Endothelial cell of umbilical vein (primary cell): ENCODE results near the gene GPR42.

ENCODE experiments used
- EZH2 ChIP-seq: IDR thresholded peaks from 2 replicates; pipeline ENCODE4 v1.6.1; 2012; ENCODE audit warnings: borderline replicate concordance, low read depth, mild to moderate bottlenecking, moderate library complexity, low read length, inconsistent platforms; ENCODE audit not compliant: severe bottlenecking
- JUN ChIP-seq: IDR thresholded peaks from 2 replicates; pipeline ENCODE4 v1.6.1; 2011; ENCODE audit warnings: borderline replicate concordance, low read depth; ENCODE audit not compliant: insufficient read length, insufficient read depth
- MAX ChIP-seq: IDR thresholded peaks from 2 replicates; pipeline ENCODE4 v1.6.1; 2011; ENCODE audit not compliant: insufficient read depth, insufficient read length
- POLR2A ChIP-seq: IDR thresholded peaks from 2 replicates; pipeline ENCODE4 v1.6.1; 2012; ENCODE audit warnings: low read depth, mild to moderate bottlenecking, control low read depth, low read length
- POLR2AphosphoS5 ChIP-seq: IDR thresholded peaks from 2 replicates; pipeline ENCODE4 v1.6.1; 2012; ENCODE audit warnings: low read depth, mild to moderate bottlenecking, control low read depth, low read length, moderate library complexity; ENCODE audit not compliant: insufficient read depth
- TF ChIP-seq, protein P1 (sequence below), 2 donors: IDR thresholded peaks; 1 replicate in 1 of 2; 2 replicates in 1 of 2; pipeline ENCODE4 v1.5.1; 2011; ENCODE audit warnings: low read length in 2 of 2, mild to moderate bottlenecking in 2 of 2, moderate library complexity in 2 of 2, control low read depth in 1 of 2, inconsistent platforms in 1 of 2, low read depth in 1 of 2; ENCODE audit not compliant: insufficient read depth in 1 of 2; ENCODE audit errors: extremely low read depth in 1 of 2

DNA sequence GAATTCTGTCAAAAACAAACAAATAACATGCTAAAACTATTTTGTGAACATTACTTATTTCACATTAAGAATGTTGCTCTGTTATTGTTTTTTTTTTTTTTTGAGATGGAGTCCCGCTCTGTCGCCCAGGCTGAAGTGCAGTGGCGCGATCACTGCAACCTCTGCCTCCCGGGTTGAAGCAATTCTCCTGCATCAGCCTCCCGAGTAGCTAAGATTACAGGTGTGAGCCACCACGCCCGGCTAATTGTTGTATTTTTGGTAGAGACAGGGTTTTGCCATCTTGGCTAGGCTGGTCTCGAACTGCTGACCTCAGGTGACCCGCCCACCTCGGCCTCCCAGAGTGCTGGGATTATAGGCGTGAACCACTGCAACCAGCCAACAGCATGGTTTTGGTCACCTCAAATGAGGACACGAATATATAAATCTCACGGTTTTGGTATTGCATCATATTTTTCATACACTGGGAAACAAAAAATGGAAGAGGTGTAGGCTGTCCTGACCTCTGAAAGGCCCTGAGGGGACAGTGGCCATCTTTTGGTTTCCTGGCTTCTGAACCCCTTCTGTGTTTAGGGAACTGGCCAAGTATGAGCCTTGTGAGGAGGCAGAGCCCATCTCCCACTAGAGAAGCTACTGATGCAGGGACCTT lies 25.5 kb downstream of the GPR42 start:
- TF ChIP-seq, protein P1, sequence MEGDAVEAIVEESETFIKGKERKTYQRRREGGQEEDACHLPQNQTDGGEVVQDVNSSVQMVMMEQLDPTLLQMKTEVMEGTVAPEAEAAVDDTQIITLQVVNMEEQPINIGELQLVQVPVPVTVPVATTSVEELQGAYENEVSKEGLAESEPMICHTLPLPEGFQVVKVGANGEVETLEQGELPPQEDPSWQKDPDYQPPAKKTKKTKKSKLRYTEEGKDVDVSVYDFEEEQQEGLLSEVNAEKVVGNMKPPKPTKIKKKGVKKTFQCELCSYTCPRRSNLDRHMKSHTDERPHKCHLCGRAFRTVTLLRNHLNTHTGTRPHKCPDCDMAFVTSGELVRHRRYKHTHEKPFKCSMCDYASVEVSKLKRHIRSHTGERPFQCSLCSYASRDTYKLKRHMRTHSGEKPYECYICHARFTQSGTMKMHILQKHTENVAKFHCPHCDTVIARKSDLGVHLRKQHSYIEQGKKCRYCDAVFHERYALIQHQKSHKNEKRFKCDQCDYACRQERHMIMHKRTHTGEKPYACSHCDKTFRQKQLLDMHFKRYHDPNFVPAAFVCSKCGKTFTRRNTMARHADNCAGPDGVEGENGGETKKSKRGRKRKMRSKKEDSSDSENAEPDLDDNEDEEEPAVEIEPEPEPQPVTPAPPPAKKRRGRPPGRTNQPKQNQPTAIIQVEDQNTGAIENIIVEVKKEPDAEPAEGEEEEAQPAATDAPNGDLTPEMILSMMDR (IDR thresholded peaks at IDR 0.05; ENCODE audit: extremely low read depth in 1 of 2, insufficient read depth in 1 of 2, low read depth in 1 of 2, low read length in 2 of 2) = no peak
- TF ChIP-seq EZH2 (no peak), POLR2AphosphoS5 (no peak), POLR2A (no peak), MAX (no peak), JUN (no peak)
